ENCODE measurements around the gene PPARA.

Gene PPARA

GRCh38 chr22:46239261-46240048 is 89.1 kb downstream of the PPARA start:
- Histone ChIP-seq H3K27me3 (no peaks in the 10 kb centered on the region), H3K4me1 (peaks cover 49 to 99% (median 88%) of the 10 kb centered on the region in 10 experiments), H3K27ac (peak overlapping the region in 9 of 11 experiments; percentile 24 to 87 (median 71); a peak in 18 of 22 replicates), H3K9me3 (replicated peaks in 1 of 11) (no peaks in the 10 kb centered on the region), H3K9ac (peak overlapping the region in 8 of 11 experiments; percentile 0 to 76 (median 66); a peak in 15 of 22 replicates), H4K20me1 (peaks cover 0 to 4% (median 0%) of the 10 kb centered on the region in 11 experiments; a peak in 2 of 22 replicates), H3K4me3 (peak overlapping the region in 3 of 10 experiments; percentile 19 to 45 (median 35); a peak in 3 of 20 replicates), H3K4me2 (peak overlapping the region; percentile 73 to 96 (median 89)), H3K36me3 (peaks cover 0 to 45% (median 18%) of the 10 kb centered on the region in 11 experiments; a peak in 17 of 22 replicates)
- TF ChIP-seq Cebpa-rat (IDR thresholded peaks at IDR 0.05), result peak in 1 of 11 experiments; percentile 16; a peak in 1 of 22 replicates

DNA sequence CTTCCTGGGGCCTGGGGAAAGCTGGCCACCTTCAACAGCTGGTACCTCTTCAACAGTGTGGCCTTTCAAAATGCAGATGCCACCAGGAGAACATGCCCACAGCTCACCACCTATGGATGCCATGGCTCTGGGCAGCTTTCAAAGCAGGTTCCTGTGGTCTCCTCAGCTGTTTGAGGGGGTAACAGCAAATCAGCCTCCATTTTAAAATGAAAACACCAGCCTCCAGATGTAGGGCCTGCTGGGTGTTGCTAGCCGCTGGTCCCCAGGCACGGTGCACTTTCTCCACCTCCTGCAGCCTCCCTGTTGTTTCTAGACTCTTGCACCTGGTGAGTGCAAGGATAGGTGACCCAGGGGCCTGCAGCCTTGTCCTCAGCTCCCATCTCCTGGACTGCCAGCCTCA is 89.7 kb downstream of the PPARA start:
- peak overlapping the region in 8 of 11 experiments; percentile 22 to 76 (median 66); a peak in 13 of 22 replicates for H3K9ac ChIP-seq
- H3K9me3 ChIP-seq (replicated peaks in 1 of 11), result no peaks in the 10 kb centered on the region
- peaks cover 0 to 44% (median 19%) of the 10 kb centered on the region in 11 experiments; a peak in 17 of 22 replicates for H3K36me3 ChIP-seq
- H3K27me3 ChIP-seq, result no peaks in the 10 kb centered on the region
- peaks cover 49 to 99% (median 93%) of the 10 kb centered on the region in 10 experiments for H3K4me1 ChIP-seq
- H3K4me3 ChIP-seq, result peak overlapping the region in 4 of 10 experiments; percentile 19 to 45 (median 38); a peak in 5 of 20 replicates
- peaks cover 0 to 6% (median 0%) of the 10 kb centered on the region in 11 experiments; a peak in 2 of 22 replicates for H4K20me1 ChIP-seq
- H3K4me2 ChIP-seq, result peak overlapping the region; percentile 73 to 96 (median 89)
- H3K27ac ChIP-seq, result peak overlapping the region in 9 of 11 experiments; percentile 14 to 87 (median 71); a peak in 18 of 22 replicates
- TF ChIP-seq Cebpa-rat (IDR thresholded peaks at IDR 0.05), result no peak

DNA sequence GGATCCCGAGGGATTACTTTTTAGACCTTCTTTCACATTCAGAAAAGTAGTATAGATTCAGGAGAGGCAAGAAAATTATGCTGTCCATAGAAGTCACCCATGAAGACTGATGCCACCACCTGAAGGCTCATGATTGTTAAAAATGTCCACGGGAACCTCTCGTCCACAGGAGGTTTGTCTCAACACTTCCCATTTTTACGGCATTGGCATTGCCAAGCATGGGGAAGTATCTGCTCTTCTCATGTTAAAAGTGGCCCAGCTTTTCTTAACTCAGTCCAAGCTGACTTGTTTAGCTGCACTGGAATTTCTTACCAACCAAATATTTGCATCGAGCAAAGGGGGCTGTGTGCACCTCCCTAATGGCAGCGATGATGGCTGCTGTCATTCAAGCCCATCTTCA is 90.2 kb downstream of the PPARA start:
- Histone ChIP-seq H3K36me3 (peaks cover 0 to 44% (median 18%) of the 10 kb centered on the region in 11 experiments; a peak in 16 of 22 replicates), H3K27ac (peak overlapping the region in 8 of 11 experiments; percentile 57 to 87 (median 78); a peak in 16 of 22 replicates), H3K27me3 (no peaks in the 10 kb centered on the region), H4K20me1 (peaks cover 0 to 10% (median 0%) of the 10 kb centered on the region in 11 experiments; a peak in 2 of 22 replicates), H3K4me1 (peaks cover 49 to 100% (median 94%) of the 10 kb centered on the region in 10 experiments), H3K4me2 (peak overlapping the region; percentile 73 to 96 (median 89)), H3K9me3 (replicated peaks in 1 of 11) (no peaks in the 10 kb centered on the region), H3K9ac (peak overlapping the region in 8 of 11 experiments; percentile 22 to 76 (median 66); a peak in 12 of 22 replicates), H3K4me3 (peak overlapping the region in 4 of 10 experiments; percentile 19 to 45 (median 38); a peak in 4 of 20 replicates)
- no peak for TF ChIP-seq Cebpa-rat (IDR thresholded peaks at IDR 0.05)

DNA sequence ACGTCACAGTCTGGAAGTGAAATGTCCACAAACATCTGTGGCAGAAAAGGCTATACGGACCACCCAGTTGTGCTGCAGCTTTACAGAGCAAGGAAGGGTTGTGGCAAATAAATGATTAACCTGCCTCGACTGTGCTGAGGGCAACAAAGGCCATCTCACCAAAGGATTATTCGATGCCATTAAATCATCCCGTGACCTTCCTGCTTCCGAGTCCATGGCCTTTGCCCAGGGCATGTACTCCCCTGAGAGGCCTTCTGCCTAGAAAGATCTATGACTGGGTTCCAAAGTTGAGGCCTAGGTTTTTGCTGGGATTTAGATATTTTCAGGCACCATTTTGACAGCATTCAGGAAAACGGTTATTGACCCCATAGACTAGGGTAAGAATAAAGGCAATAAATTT is 90.6 kb downstream of the PPARA start:
- Histone ChIP-seq H3K9ac (peak overlapping the region in 7 of 11 experiments; percentile 4 to 76 (median 69); a peak in 10 of 22 replicates), H3K36me3 (peaks cover 0 to 40% (median 17%) of the 10 kb centered on the region in 11 experiments; a peak in 14 of 22 replicates), H3K4me1 (peaks cover 49 to 100% (median 93%) of the 10 kb centered on the region in 10 experiments), H4K20me1 (peaks cover 0 to 10% (median 0%) of the 10 kb centered on the region in 11 experiments; a peak in 2 of 22 replicates), H3K4me2 (peak overlapping the region; percentile 73 to 96 (median 89)), H3K9me3 (replicated peaks in 1 of 11) (no peaks in the 10 kb centered on the region), H3K27ac (peak overlapping the region in 8 of 11 experiments; percentile 57 to 87 (median 78); a peak in 15 of 22 replicates), H3K4me3 (0 out of 20 replicates have a peak overlapping the region, but pooled peaks of 1 of the 10 experiments have one; percentile 35), H3K27me3 (no peaks in the 10 kb centered on the region)
- no peak for TF ChIP-seq Cebpa-rat (IDR thresholded peaks at IDR 0.05)

DNA sequence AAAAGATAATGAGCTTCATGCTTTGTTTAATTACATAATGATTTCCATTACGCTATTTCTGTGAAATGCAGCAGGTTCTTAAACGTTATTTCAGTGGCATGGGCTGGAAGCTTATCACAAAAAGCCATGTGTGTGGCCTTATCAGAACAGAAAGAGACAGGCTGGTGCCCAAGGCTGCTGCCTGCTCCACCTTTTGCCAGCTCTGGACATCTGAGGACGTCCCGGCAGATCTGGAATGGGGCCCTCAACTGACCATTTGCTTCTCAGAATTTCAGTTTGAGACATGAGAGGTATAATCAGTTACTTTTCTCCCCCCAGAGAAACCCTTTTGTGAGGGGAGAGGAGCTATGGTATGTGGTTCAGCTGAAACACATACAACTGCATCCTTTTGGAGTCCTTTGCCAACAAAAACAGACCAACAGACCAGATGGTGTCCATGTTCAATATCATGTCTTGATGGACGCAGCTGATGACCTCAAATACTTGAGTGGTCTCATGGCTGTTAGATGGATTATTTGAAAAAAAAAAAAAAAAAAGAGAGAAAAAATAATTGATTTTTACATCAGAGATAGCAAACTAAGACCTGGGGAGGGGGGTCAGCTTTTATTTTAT is 91.2 kb downstream of the PPARA start:
- Histone ChIP-seq H3K4me1 (peaks cover 49 to 100% (median 90%) of the 10 kb centered on the region in 10 experiments), H4K20me1 (peaks cover 0 to 10% (median 0%) of the 10 kb centered on the region in 11 experiments; a peak in 2 of 22 replicates), H3K36me3 (peaks cover 0 to 34% (median 17%) of the 10 kb centered on the region in 11 experiments; a peak in 14 of 22 replicates), H3K9ac (peak overlapping the region in 4 of 11 experiments; percentile 35 to 72 (median 55); a peak in 7 of 22 replicates), H3K4me2 (peak overlapping the region in 10 of 11 experiments; percentile 74 to 96 (median 90); a peak in 21 of 22 replicates), H3K27ac (peak overlapping the region in 7 of 11 experiments; percentile 47 to 87 (median 84); a peak in 13 of 22 replicates), H3K9me3 (replicated peaks in 1 of 11) (no peaks in the 10 kb centered on the region), H3K4me3 (no peak overlapping the region), H3K27me3 (no peaks in the 10 kb centered on the region)
- no peak for TF ChIP-seq Cebpa-rat (IDR thresholded peaks at IDR 0.05)

GRCh38 chr22:46242076-46242475 is 91.8 kb downstream of the PPARA start:
- Histone ChIP-seq H3K36me3 (peaks cover 0 to 29% (median 15%) of the 10 kb centered on the region in 11 experiments; a peak in 13 of 22 replicates), H4K20me1 (peaks cover 0 to 10% (median 0%) of the 10 kb centered on the region in 11 experiments; a peak in 2 of 22 replicates), H3K9me3 (replicated peaks in 1 of 11) (no peaks in the 10 kb centered on the region), H3K27me3 (no peaks in the 10 kb centered on the region), H3K9ac (peak overlapping the region in 3 of 11 experiments; percentile 1 to 59 (median 10); a peak in 2 of 22 replicates), H3K4me2 (peak overlapping the region; percentile 54 to 96 (median 89)), H3K4me3 (no peak overlapping the region), H3K27ac (peak overlapping the region in 7 of 11 experiments; percentile 47 to 87 (median 84); a peak in 14 of 22 replicates), H3K4me1 (peaks cover 49 to 100% (median 90%) of the 10 kb centered on the region in 10 experiments)
- TF ChIP-seq Cebpa-rat (IDR thresholded peaks at IDR 0.05), result no peak

DNA sequence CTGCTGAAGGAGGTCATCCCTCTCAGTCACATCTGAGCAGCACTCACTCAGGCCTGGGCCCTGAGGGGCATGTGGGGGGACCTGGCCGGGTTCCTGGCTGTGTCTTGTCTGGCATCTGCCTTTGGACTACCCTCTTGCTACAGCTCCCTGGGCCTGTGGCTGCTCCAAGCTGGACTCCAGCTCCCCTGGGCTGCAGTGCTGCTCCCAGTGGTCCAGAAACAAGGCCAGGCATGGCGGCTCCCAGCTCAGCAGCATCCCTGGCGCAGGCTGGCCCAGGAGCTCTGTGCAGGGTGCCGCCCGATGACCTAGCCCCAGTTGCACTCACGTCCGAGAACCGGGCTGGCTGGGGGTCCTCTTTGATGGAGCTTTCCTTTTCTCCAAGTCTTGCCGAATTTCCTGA is 94.4 kb downstream of the PPARA start:
- Histone ChIP-seq H3K36me3 (peaks cover 0 to 22% (median 15%) of the 10 kb centered on the region in 11 experiments; a peak in 13 of 22 replicates), H3K4me2 (peak overlapping the region in 7 of 11 experiments; percentile 2 to 95 (median 36); a peak in 8 of 22 replicates), H3K9ac (0 out of 22 replicates have a peak overlapping the region, but pooled peaks of 2 of the 11 experiments have one; percentile 8 to 14), H3K4me1 (peaks cover 45 to 97% (median 86%) of the 10 kb centered on the region in 10 experiments), H3K27ac (peak overlapping the region in 2 of 11 experiments; percentile 11 to 43; a peak in 1 of 22 replicates), H3K9me3 (replicated peaks in 1 of 11) (no peaks in the 10 kb centered on the region), H3K27me3 (no peaks in the 10 kb centered on the region), H4K20me1 (peaks cover 0 to 10% (median 0%) of the 10 kb centered on the region in 11 experiments; a peak in 2 of 22 replicates), H3K4me3 (no peak overlapping the region)
- no peak for TF ChIP-seq Cebpa-rat (IDR thresholded peaks at IDR 0.05)

Measured in BLaER1 treated with 17β-estradiol and CSF1 and Interleukin-3, amounts not matched to agents 10 nM and 100 nM (cell line).